GM19452 (cell line): ENCODE measurements around the gene EHMT1.
A peak's percentile ranks its signal among the peaks of the same experiment; 100 is the strongest.

Experiments
- ATAC-seq: cut with Tn5 transposase; IDR thresholded peaks from one replicate; pipeline ENCODE4 v1.9.1; 2021; ENCODE audit not compliant: unreplicated experiment

The EHMT1 gene

DNA sequence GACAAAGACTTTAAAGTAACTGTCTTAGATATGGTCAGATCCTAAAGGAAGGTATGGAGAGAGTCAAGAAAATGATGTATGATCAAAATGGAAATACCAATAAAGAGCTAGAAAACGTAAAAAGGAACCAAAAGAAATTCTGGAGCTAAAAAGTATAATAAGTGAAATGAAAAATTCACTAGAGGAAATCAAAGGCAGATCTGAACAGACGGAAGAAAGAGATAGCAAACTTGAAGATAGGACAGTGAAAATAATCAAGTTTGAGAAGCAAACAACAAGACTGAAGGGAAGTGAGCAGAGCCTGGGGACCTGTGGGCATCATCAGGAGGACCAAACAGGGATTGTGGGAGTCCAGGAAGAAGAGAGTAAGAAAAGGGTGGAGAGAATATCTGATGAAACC, 115.4 kb downstream of the EHMT1 start:
- ATAC-seq = no peak

DNA sequence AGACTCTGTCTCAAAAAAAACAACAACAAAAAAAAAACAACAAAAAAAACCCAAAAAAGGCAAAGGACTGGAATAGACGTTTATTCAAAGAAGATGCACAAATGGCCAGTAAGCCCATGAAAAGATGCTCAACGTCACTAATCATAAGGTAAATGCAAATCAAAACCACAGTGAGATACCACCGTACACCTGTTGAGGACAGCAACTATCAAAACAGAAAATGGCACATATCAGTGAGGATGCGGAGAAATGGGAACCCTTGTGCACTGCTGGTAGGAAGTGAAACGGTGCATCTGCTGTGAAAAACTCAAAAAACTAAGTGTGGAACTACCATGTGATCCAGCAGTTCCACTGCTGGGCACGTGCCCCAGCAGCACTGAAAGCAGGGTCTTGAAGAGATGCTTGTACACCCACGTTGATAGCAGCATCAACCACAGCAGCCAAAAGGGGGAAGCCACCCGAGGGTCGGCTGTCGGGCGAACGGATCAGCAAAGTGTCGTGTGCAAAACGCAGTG, 119.4 kb downstream of the EHMT1 start:
- peak; percentile 90 for ATAC-seq

DNA sequence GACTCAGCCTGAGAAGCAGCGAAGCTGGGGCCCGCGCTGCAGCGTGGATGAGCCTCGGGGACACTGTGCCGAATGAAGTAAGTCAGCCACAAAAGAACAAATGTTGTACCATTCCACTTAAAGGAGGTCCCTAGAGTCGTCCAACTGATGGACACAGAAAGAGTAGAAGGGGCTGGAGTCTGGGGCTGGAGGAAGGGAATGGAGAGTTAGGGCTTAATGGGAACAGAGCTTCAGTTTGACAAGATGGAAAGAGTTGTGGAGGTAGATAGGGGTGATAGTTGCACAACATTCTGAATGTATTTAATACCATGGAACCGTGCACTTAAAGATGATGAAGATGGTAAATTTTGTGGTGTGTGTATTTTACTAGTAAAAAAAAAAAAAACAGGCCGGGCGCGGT, 119.9 kb downstream of the EHMT1 start:
- ATAC-seq = no peak

DNA sequence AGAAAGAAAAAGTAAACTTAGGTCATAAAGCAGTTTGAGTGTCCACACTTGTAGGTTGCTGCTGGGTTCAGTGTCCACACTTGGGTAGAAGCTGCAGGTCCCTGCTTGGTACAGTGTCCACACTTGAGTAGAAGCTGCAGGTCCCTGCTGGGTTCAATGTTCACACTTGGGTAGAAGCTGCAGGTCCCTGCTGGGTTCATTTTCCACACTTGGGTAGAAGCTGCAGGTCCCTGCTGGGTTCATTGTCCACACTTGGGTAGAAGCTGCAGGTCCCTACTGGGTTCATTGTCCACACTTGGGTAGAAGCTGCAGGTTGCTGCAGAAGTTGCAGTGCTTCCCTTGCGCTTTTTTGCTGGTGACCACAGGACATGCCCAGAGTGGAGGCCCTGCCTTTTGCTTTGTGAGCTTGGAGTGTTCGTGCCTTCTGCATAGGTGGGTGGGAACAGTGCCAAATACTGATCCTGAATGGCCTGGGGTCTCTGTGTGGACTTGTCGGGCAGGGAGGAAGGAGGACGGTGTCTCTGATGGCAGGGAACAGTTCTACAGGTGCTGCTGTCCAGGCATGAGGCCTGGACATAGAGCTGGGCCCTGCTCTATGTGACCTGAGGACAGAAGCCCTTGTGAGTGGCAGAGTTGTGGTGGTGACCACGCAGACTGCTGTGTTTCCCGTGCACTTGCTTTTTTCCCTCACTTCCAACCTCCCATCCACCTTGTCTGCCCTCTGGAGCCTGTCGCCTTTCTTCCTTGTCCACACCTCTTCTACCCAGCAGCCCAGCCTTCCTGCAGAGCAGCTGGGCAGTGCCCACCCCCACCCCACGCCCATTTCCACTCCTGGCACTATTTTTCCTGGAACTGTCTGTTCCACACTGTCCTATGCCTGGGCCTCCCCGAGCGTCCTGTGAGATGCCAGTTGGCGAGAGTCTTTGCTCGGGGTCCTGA, 120.8 kb downstream of the EHMT1 start:
- no peak for ATAC-seq

DNA sequence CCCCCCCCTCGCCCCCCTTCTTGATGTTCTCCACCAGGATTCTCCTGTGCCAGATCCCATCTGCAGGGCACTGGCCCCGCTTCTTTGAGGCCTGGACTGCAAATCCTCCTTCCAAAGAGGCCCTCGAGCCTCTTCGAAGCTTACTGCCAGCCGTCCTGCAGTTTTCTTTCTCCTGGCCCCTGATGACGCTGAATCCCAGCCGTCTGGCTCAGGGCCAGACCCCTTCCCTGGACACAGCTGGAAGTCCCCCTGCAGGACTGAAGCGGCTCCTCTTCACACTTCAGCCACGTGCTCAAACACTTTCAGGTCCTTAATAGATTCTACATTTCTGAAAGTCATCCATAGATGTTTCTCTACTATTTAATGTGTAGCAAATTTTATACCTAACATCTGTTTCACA, 121.5 kb downstream of the EHMT1 start:
- ATAC-seq = no peak

DNA sequence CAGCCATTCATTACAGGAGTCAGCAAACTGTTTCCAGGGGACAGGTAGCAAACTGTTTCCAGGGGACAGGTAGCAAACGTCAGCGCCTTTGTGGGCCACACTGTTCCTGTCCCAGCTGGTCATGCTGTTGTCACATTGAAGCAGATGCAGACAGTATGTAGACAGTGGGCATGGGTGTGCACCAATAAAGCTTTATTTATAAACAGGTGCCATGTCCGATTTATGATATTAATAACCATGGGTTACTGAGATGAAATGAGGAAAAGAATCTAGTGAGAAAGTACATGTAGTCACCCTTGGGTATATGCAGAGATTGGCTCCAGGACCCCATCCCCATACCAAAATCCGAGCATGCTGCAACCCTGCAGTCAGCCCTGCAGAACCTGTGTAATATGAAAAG, 122.5 kb downstream of the EHMT1 start:
- ATAC-seq = no peak

DNA sequence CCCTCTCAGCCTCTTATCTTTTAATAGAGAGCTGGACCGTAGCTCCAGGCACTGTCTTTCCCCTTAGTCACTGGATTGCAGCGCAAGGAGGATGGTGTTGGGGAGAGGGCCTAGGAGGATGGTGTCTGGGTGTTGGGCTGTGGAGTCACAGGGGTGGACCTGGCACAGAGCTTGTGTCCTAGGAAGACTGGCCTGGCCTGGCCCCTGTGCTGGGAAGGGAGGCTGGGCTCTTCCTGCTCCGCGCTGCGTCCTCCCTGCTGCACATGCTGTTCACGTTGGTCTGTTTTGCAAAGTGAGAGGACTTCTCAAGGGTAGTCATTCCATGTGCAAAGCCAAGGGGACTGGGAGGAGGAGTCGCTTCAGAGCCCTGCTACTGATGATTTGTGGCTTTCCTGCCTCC, 123.9 kb downstream of the EHMT1 start:
- no peak for ATAC-seq

DNA sequence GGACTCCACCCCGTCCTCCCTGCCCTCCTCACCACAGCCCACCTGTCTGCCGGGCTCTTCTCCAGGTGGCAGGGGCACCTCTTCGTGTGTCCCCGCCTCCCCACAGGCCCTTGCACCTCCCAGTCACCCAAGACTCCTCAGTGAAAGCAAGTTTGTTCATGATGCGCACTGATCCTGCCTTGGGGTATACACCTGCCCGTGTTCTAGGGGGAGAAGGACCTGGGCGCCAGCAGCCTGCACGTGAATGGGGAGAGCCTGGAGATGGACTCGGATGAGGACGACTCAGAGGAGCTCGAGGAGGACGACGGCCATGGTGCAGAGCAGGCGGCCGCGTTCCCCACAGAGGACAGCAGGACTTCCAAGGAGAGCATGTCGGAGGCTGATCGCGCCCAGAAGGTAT, 124.9 kb downstream of the EHMT1 start:
- no peak for ATAC-seq

DNA sequence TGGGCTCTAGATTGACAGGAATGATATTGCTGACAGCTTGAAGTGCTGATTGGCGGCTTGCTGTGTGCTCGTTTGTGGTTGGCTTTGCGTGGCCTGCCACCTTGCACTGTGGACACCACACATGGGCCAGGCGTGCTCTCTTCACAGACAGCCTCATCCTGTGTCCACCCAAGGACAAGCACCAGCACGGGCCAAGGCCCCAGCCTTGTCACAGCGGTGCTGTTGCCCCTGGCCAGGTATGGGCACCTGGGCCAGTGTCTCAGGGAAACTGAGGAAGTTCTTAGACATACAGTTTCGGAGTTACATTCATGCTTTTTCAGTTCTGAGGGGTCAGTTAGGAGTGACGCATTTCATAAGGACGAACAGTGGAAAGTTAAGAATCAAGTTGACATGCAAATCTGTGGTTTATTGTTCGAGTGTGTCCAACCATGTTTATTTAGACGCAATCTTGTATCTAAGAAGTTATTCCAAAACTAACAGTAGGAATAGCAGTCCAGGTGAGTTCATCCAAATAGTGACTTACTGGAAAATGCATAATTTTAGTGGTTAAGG, 125.9 kb downstream of the EHMT1 start:
- ATAC-seq = no peak

DNA sequence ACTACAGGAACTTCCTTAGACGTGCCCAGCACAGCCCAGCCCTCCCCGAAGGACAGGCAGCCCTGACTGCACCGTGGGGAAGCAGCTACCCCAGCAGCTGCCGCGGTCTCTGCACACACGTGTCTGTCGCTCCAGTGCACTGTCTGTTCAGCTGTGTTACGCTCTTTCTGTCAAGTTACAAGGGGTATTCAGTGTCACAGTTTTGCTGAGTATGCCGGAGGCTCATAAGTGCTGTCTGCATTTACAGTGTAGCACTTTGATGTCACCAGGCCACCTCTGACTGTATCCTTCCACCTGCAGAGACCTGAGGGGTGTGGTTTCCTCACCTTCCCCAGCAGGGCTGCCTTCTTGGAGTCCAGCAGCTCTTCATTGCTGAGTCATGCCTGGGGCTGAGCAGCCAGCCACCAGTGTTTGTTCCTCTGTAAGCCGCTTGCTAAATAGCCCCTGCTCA, 126.8 kb downstream of the EHMT1 start:
- ATAC-seq = peak; percentile 62

DNA sequence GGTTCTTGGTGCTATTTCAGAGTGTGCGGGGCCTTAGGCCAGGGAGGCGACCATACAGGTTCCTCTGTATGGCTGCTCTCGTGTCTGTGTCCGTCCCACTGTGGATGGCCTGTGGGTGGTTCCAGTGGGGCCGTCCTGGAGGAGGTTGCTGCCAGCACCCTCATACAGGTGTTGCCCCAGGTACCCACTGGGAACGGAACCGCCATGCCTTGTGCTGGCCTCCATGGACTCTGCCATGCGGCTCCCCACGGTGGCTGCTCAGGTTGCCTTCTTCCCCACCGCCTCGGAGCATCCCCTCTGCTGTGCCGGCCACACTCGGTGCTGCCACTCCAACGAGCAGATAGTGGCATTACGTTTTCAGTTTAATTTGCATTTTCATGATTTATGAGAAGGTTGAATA, 129.5 kb downstream of the EHMT1 start:
- ATAC-seq = no peak

DNA sequence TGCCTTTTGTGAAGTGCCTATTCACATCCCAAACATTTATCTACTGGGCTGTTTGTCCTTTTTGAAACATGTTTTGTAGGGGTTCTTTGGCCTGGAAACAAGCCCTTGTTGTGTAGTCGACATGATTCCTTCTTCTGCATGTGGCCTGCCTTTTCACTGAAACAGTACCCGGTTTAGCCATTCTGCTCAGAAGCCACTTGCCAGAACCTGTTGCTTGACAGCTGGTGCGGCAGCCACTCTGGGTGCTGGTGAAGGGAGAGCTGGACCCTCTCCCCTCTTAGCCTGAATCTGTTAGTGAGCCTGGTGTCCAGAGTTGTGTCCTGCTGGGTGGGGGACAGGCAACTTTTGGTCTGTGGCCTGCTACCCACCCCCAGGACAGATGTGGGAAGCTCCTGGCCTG, 129.9 kb downstream of the EHMT1 start:
- ATAC-seq = no peak

DNA sequence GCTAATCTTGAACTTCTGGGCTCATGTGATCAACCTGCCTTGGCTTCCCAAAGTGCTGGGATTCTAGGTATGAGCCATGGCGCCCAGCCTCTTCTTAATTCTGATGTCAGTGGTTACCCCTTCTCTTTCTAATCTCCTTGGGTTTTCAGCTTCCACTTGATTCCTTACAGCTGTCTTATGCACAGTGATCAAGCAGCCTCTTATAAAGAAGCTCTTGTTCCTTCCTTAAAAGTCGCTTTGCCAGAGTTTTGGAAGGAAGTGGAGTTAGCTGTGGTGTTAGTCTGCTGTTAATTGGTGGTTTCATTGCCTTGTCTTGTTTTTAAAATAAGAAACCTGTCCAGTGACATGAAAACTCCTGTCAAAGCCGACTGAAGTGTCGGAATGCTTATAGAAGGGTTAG, 130.7 kb downstream of the EHMT1 start:
- no peak for ATAC-seq

DNA sequence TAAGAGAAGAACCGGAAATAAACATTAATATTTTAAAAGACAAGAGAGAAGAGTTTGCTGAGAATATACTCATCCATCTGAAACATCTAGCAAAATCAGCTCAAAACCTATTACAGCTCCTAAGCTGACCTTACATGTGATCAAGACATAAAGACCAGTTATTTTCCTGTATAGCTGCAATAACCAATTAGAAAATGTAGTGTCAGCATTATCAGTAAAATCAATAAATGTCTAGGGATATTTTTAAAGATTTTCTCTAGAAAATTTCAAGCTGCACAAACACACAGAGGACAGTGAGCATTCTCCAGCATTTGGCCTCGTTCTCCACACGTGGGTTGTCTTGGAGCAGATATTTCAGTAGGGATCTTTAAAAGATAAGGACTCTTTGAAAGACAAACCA, 131.2 kb downstream of the EHMT1 start:
- ATAC-seq = no peak

DNA sequence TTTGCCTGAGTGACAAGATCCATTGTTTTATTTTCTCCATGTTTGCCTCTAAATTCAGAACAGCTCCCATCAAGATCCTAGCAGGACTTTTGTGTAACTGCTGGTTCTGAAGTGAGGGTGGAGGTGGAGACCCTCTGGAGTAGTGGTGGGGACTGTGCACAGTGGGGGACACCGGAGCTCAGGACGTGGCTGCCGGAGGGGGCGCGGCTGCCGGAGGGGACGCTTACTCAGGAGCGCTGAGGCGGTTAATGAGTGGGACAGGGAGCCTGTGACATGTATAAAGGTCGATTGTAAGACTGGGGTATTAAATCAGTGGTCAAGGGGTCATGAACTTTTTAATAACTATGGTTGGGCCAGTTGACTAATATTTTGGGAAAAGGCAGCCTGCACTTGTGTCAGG, 131.8 kb downstream of the EHMT1 start:
- ATAC-seq = no peak

DNA sequence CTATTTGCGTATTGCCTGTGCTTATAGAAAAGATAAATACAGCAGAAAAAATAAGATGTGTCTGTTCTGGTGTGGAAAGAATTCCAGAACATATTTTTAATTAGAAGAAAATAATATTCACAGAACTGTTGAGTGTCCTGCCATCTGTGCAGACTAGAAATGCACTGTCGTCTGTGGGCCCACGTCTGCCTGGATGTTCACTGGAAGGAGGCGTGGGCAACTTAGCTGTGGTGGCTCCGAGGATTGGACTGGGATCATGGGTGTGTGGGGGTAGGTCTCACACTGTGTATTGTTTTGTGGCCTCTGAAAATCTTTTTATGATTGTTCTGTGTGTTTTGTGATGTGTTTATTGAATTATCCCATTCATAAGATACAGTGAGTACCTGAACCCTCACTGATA, 132.8 kb downstream of the EHMT1 start:
- no peak for ATAC-seq

DNA sequence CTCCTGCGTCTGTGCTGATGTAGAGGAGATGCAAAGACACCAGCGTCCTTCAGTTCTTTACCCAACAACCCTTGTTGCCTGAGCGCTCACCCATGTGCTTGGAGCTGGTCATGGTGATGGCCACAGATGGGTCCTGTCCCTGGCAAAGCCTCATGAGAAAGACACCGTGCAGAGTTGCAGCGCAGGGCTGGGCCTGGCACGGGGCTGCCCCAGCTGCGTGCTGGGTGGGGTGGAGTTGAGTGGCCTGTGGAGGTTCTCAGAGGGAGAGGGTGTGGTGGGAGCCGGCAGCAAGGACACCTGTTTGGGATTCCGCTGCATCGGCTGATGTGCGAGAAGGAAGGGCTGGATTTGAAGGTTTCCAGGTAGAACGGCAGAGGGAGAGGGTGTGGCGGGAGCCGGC, 133.6 kb downstream of the EHMT1 start:
- ATAC-seq = no peak

DNA sequence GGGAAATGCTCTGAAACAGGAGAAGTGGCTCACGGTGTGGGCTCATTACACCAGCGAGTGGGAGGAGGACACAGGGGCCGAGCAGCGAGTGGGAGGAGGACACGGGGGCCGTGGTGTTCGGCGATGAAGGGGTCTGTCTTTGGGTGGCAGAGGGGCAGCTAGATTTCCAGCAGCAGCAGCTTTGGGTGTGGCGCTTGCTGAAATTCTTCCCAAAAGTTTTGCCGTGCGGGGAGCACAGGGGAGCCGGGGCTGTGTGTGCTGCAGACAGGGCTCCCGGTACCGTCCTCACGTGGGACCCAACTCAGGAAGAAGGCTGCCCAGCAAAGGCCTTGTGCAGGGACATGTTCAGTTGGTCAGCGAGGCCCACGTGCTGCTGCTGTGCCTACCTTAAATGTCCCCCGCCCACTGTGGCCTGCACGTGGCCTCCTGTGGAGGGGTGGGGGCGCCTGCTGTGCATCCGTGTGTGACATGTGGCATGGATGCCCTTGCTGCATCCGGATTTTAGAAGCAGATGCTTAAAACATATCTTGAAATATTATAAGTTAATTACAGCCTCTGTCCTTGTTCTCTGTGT, 134.5 kb downstream of the EHMT1 start:
- ATAC-seq = no peak

DNA sequence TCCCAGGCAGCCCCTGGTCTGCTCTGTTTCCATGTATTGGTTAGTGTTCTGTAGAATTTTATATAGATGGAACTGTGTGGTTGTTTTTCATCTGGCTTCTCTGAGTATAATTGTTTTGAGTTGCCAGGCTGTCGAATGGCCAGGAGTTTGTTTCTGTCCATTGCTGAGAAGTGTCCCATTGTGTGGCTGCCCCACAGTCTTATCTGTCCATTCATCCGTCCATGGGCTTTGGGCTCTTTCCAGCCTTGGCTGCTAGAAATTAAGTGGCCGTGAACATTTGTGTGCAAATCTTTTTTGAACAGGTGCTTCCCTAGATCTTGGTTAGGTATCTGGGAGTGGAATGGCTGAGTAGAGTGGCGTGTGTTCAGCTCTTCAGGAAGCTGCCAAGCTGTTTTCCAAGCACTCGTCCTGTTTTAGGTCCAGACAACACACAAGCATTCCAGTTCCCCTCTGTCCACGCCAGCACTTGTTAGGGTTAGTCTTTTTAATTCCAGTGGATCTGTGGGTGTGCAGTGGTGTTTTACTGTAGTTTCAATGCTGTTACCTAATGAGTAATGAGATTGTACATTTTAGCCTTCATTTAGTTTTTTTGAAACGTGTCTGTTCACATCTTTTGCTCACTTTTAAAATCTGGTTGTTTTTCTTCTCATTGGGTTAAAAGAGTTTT, 136.6 kb downstream of the EHMT1 start:
- ATAC-seq = no peak

DNA sequence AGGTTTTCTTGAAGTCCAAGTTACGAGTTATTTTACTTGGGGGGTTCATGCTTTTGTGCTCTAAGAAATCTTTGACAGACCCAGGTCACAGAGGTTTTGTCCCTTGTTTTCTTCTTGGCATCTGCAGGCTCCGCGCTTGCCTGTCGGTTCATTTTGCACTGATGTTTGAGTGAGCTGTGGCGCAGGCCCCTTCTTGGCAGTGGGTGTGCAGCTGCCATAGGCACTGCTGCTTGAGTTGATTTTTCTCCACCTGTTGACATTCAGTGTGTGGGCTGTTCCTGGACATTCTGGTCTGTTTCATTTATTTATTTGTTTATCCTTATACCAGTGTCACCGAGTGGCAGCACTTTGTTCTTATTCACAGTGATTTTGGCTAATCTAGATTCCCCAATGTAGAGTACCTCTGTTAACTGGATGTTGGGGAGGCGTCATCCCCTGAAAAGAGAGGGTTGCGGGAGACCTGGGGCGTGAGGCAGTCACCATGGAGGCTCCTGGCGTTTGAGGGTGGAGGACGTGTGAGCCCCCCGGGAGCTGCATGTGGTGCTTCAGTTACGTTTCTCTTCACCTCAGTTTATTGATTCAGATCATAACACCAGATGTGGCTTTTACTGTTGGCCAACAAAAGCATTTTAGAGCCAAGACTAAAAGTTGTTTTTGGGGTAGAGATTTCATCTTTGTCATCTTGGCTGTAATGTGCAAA, 137.4 kb downstream of the EHMT1 start:
- no peak for ATAC-seq

DNA sequence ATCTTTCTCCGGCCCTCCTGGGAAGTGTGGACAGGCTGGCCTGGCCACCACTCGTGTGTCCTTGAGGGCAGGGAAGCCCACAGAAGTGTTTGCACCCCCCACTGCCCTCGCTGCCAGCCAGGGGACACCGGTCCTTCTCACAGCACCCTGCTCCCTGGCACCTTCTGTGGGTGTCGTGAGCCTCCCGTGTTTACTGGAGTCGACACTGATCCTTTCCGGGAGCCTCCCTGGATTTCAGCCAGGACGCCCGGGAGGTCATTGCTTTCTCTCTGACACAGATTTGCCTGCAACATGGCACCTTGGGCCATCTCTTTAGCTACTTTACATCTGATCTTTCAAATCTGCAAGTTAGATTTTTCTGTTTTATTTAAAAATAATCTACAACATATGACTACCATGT, 138.3 kb downstream of the EHMT1 start:
- ATAC-seq = no peak
